DMS114 treated with DMSO at 0.1 percent for 48 hours (cell line): Measurements from ENCODE around the gene CEBPG.

ENCODE experiments used
- DNase-seq: peaks from one replicate; lab custom pipeline; 2025; ENCODE audit not compliant: unreplicated experiment; lab: John Stamatoyannopoulos, UW

CEBPG gene

GRCh38 chr19:33381101-33381500 is 7.6 kb downstream of the CEBPG start:
- DNase-seq, result no peak

GRCh38 chr19:33382006-33382405 is 8.5 kb downstream of the CEBPG start:
- DNase-seq, result no peak

- DNase-seq, result no peak
These were observed 9.5 kb downstream of the CEBPG start for GRCh38 chr19:33382982-33383381.

GRCh38 chr19:33383720-33384292 is 10.3 kb downstream of the CEBPG start:
- DNase-seq, result no peak

GRCh38 chr19:33384983-33385382 is 11.5 kb downstream of the CEBPG start:
- no peak for DNase-seq

- no peak for DNase-seq
These were observed 12.4 kb downstream of the CEBPG start for GRCh38 chr19:33385956-33386355.

- DNase-seq, result no peak
These were observed 12.9 kb downstream of the CEBPG start for GRCh38 chr19:33386361-33386858.

GRCh38 chr19:33387351-33388230 is 14.1 kb downstream of the CEBPG start:
- DNase-seq, result no peak

- DNase-seq, result no peak
These were observed 14.8 kb downstream of the CEBPG start for GRCh38 chr19:33388231-33388724.

GRCh38 chr19:33388725-33389420 is 15.4 kb downstream of the CEBPG start:
- no peak for DNase-seq

GRCh38 chr19:33389421-33390100 is 16.1 kb downstream of the CEBPG start:
- no peak for DNase-seq

GRCh38 chr19:33390101-33390907 is 16.8 kb downstream of the CEBPG start:
- DNase-seq, result no peak

GRCh38 chr19:33390908-33391630 is 17.6 kb downstream of the CEBPG start:
- DNase-seq, result no peak

GRCh38 chr19:33391631-33392249 is 18.2 kb downstream of the CEBPG start:
- DNase-seq, result no peak

- DNase-seq, result no peak
These were observed 19.1 kb downstream of the CEBPG start for GRCh38 chr19:33392341-33393285.

GRCh38 chr19:33393286-33394005 is 19.9 kb downstream of the CEBPG start:
- DNase-seq, result no peak

GRCh38 chr19:33394006-33394722 is 20.7 kb downstream of the CEBPG start:
- no peak for DNase-seq
